ENCODE measurements around the gene RADIL. TPM values are rescaled to one million over a fixed set of nuclear protein-coding genes. Genes with fewer than 3 reads are reported as not detected.

Gene RADIL

Small RNA genes lying within 50 kb of the gene (small RNA-seq; reads per million reads assigned to genes)
- gene MIR4656 (not detected), gene RF00019 (not detected)
